ENCODE results near the gene ADAMTSL1.

Gene ADAMTSL1

GRCh38 chr9:18675332-18675731 is 201.4 kb downstream of the ADAMTSL1 start:
- no peak for DNase-seq

- DNase-seq, result no peak
These were observed 202.0 kb downstream of the ADAMTSL1 start for GRCh38 chr9:18675973-18676372.

- DNase-seq, result no peak
These were observed 202.6 kb downstream of the ADAMTSL1 start for GRCh38 chr9:18676525-18676924.

- DNase-seq, result no peak
These were observed 205.1 kb downstream of the ADAMTSL1 start for GRCh38 chr9:18678821-18679590.

GRCh38 chr9:18682907-18683306 is 209.0 kb downstream of the ADAMTSL1 start:
- no peak for DNase-seq

GRCh38 chr9:18683312-18683711 is 209.4 kb downstream of the ADAMTSL1 start:
- DNase-seq, result no peak

GRCh38 chr9:18683851-18684250 is 209.9 kb downstream of the ADAMTSL1 start:
- DNase-seq, result no peak

GRCh38 chr9:18684593-18685317 is 210.8 kb downstream of the ADAMTSL1 start:
- DNase-seq, result no peak

- no peak for DNase-seq
These were observed 214.9 kb downstream of the ADAMTSL1 start for GRCh38 chr9:18688581-18689565.

GRCh38 chr9:18689921-18690320 is 216.0 kb downstream of the ADAMTSL1 start:
- no peak for DNase-seq

GRCh38 chr9:18692268-18692667 is 218.3 kb downstream of the ADAMTSL1 start:
- no peak for DNase-seq

- no peak for DNase-seq
These were observed 219.0 kb downstream of the ADAMTSL1 start for GRCh38 chr9:18692962-18693361.

- DNase-seq, result no peak
These were observed 221.2 kb downstream of the ADAMTSL1 start for GRCh38 chr9:18694959-18695668.

GRCh38 chr9:18698992-18699391 is 225.0 kb downstream of the ADAMTSL1 start:
- DNase-seq, result no peak

GRCh38 chr9:18699764-18700163 is 225.8 kb downstream of the ADAMTSL1 start:
- no peak for DNase-seq

GRCh38 chr9:18700714-18701113 is 226.8 kb downstream of the ADAMTSL1 start:
- DNase-seq, result no peak

GRCh38 chr9:18703151-18703900 is 229.4 kb downstream of the ADAMTSL1 start:
- DNase-seq, result no peak

- DNase-seq, result no peak
These were observed 230.0 kb downstream of the ADAMTSL1 start for GRCh38 chr9:18703901-18704379.

GRCh38 chr9:18705796-18706392 is 231.9 kb downstream of the ADAMTSL1 start:
- DNase-seq, result no peak

- no peak for DNase-seq
These were observed 232.7 kb downstream of the ADAMTSL1 start for GRCh38 chr9:18706648-18707047.

- DNase-seq, result no peak
These were observed 233.1 kb downstream of the ADAMTSL1 start for GRCh38 chr9:18707061-18707461.

Measured in NCI-H1092 (cell line).